GM19023 (cell line): ENCODE data around the gene SPEM3.
"Not testable (repeated sequence)": the region's sequence is repeated elsewhere in the genome, so short reads cannot be mapped to it uniquely, and the experiment has no call there.

Experiments
- ATAC-seq: cut with Tn5 transposase; IDR thresholded peaks from one replicate; pipeline ENCODE4 v1.9.1; 2021; ENCODE audit warnings: mild to moderate bottlenecking, moderate library complexity; ENCODE audit not compliant: unreplicated experiment

Gene SPEM3

DNA sequence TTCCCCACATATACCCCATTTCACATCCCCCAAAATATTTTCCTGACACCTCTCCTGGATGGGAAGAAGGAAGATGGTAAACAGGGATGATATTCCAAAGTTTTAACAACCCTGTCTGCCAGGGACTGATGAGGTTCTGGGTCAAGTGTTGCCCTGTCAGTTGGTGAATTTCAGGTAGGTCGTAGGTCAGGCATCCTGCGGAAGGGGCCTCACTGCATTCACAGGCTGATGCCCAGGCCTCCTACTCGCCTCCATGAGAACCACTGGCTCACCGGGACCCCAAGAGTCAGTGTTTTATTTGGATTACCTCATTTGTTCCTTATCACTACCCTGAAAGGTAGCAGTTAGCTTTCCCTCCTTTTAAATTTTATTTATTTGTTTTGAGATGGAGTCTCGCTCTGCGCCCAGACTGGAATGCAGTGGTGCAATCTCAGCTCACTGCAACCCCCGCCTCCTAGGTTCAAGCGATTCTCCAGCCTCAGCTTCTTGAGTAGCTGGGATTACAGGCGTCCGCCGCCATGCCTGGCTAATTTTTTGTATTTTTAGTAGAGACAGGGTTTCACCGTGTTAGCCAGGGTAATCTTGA, 40.2 kb downstream of the SPEM3 start:
- ATAC-seq, result no peak

DNA sequence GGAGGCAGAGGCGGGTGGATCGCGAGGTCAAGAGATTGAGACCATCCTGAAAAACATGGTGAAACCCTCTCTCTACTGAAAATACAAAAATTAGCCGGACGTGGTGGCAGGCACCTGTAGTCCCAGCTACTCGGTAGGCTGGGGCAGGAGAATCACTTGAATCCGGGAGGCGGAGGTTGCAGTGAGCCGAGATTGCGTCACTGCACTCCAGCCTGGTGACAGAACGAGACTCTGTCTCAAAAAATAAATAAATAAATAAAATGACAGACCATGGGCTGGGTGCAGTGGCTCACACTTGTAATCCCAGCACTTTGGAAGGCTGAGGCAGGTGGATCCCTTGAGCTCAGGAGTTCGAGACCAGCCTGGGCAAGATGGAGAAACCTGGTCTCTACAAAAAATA, 41.2 kb downstream of the SPEM3 start:
- ATAC-seq, result not testable (repeated sequence)

DNA sequence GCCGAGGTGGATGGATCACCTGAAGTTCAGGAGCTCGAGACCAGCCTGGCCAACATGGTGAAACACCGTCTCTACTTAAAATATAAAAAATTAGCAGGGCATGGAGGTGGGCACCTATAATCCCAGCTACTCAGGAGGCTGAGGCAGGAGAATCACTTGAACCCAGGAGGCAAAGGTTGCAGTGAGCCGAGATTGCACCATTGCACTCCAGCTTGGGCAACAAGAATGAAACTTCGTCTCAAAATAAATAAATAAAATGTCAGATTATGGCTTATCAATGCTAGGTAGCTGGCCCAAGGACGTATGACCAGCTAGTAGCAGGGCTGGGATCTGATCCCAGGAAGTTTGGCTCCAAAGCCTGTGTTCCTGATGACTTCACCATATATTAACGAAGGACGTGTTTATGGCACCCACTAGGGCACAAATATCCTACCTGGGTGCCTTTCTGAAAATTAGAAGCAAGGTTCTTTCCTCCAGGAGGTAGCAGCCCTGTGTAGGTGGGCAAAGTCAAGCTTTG, 41.9 kb downstream of the SPEM3 start:
- ATAC-seq, result not testable (repeated sequence)

DNA sequence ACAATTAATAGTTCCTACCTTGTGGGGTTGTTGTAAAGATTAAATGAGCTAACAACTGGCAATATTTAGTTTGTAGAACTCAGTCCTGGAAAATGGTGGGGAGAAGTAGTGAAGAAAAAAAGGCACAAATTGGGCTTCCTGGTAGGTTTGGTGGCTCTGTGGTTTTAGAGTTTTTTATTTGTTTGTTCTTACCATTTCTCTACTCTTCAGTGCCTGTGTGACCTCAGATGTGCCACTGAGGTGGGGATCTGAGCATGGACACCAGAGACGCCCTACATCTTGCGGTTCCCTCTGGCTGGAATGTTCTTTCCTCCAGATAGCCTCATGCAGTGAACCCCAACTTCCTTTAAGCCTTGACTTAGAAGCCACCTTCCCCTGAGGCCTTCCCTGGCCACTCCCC, 43.1 kb downstream of the SPEM3 start:
- ATAC-seq, result no peak

DNA sequence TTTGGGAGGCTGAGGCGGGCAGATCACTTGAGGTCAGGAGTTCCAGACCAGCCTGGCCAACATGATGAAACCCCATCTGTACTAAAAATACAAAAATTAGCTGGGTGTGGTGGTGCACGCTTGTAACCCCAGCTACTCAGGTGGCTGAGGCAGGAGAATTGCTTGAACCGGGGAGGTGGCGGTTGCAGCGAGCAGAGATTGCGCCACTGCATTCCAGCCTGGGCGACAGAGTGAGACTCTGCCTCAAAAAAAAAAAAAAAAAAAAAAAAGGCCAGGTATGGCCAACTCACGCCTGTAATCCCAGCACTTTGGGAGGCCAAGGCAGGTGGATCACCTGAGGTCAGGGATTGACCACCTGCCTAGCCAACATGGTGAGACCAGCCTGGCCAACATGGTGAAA, 46.1 kb downstream of the SPEM3 start:
- not testable (repeated sequence) for ATAC-seq

DNA sequence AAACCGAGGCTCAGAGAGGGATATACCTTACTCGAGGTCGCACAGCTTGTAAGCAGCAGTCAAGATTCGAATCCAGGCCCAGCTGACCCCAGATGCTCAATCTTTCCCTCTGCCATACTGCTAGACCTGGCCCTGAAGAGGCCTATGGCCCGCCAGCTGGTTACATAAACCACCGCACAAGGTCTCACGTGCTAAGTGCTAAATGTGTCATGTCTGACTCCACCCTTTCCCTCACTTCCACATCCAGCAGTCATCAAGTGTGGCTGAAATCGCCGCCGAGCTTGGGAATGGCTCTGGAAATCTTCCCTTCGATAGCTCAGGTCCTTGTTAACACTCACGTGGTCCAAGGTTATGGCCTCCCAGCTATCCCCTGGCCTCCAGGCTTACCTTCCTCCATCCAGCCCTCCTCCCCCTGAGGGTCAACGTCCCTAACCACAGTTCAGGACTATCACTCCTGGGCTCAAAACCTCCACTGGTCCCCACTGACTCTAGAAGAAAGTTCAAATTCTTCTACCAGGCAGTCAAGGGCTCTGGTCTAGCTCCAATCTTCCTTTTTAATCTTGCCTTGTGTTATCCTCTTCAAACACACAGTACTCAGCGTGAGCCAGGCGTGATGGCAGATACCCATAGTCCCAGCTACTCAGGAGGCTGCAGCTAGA, 47.2 kb downstream of the SPEM3 start:
- no peak for ATAC-seq

DNA sequence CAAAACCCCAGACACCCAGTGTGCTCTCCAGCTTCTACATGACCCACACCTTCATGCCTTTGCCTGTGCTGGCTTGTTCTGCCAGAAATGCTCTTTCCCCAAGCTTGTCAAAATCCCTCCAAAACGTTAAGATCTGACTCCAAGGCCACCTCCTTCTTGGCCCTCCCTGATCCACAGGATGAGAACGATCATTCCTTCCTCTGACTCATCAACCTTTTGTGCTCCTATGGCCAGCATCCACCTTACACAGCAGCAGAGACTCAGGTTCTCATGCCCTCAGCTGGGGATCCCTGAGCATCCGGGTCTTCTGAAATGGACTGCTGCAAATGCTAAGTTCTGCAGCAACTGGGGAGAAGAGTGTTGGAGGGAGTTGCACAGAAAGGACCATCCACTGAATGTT, 47.8 kb downstream of the SPEM3 start:
- ATAC-seq, result no peak

DNA sequence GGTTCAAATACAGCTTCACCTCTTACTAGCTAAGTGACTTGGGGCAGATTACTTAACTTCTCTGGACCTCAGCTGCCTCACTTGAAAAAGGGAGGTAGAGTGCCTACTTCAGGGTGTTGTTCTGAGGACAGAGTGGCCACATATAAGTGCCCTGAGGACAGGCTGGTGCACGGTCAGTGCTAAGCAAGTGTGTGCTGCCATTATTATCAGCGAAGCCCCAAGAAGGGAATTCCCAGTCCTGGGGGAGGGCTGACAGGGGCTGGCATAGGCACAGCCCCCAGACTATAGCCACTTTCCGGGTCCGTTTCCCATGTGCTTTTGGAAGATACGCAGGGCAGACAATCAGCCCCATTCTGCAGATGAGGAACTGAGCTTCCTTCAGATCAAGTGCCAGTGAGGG, 48.3 kb downstream of the SPEM3 start:
- no peak for ATAC-seq

DNA sequence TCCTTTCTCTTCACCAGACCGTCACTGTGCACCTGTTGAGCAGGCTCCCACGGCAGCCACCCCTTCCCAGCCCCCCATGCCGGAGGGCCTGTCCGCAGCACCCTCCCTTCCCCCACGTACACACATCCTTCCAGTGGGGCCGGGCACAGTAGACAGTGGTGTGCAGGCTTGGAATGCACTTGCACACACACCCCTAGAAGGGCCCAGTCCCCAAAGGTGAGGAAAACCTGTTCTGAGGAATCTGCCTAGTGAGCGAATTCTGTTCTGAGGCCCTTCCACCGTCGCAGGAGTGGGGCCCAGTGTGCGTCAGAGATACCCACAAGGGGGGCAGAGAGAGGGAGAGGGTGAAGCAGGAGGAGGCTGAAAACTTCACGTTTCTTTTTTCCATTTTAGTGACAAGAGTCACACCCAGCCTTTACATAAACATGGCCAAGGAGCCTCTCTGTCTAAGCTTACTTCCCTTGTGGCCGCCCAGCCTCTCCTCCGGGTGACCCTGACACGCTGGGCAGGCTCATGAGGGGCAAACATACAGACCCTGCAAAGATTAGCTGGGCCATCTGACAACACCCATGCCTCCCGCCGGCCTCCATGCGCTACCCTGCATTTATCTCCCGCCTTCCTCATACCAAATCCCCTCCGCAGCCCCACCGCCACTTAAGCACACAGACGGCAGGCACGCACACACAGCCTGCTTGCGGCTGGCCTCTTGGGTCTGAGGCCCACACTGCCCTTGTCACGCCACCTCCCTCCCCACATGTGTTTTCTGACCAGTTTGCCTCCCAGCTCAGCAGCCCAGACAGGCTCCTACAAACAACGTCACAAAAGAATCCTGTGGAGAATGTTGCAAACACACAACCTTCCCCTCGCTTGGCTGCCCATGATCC, 49.0 kb downstream of the SPEM3 start:
- no peak for ATAC-seq

DNA sequence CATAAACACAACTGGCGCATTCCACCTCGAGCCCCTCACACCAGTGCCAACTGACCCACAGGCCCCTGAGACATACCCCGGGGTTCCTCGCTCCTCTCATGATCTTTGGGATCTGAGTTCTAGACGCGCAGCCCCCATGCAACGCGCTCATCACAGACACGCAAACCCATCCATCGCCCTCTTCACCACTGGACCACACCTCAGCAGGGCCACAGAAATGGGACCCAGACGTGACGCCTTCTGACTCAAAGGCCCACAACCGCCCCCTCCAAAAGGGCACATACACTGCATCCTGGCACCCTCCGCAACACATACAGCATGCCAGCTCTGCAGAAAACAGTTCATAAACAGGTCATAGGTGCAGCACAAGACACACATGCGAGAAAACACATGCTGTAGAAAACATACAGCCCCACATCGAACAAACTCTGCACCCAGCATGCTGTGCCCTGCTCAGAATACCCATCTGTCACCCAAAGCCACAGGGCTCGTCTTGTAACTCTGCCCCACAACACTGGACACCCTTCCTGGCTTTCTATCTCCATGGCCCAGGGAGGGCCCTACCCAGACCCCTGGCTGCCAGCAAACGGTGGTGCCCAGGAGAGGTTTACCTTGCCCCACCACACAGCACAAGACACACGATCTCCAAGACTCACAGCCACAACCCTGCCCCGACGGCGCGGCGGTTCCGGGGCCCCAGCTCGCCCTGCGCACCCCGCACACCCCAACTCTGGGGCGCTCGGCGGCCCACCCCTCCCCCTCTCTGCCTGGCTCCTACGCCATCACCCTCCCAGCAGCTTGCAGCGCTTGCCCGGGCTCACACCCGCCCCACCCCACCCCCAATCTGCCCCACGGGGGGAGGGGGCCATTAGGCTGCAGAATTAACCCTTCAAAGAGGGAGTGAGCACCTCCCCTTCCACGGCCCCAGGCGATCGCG, 49.9 kb downstream of the SPEM3 start:
- no peak for ATAC-seq

DNA sequence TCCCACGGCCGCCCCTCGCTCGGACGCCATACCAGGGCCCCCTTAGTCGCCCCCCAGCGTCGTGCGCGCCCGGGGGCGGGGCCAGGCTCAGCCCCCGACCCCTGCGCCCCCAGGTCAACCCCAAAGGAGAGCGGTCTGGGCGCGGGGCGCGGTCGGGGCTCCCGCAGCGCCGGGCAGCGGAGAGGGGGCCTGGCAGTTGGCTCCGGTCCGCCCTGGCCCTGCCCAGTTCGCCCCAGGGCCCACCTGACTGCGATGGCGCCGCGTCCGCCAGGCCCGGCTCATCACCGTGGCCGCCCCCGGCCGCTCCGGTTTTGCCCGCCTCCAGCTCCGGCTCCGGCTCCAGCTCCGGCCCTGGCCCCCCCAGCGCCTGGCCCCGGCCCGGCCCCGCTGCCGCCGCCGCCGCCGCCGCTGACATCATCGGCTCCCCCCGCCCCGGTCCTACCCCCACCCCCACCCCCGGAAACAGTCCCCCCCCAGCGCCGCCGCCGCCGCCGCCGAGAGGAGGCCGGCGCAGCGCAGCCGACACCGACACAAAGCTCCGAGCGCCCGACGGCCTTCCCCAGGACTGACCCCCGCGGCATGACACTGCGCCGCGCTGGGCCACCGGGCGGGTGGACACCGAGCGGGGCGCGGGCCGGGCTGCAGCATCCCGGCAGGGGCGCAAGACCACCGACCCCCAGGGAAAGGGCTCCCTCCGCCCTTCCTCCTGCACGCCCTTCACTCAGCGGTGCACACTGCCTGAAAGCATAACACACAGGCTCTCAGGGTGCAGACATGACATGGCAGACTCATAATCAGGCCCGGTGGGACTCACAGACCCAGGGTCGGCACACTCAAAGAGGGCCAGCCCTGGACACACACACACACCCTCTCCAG, 50.8 kb downstream of the SPEM3 start, which contains the start of gene ZBTB4:
Gene ZBTB4 (minus strand): TSS at position 419 of the 876 bp plus-strand sequence. CDS start 12,830 bp downstream, outside the sequence.
- no peak for ATAC-seq

DNA sequence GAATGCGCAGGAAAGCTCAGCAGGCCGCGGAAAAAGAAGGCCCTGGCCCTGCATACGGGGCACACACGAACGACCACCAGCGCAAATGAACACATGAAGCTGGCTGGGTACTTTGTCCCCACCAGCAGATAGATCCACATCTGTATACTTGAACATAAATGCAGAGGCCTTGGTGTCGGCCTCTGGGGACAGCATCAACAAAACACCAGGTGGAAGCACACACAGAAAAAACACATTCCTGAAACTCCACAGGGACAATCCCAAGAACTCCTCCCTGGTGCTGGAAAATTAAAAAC, 51.4 kb downstream of the SPEM3 start:
- ATAC-seq, result no peak

DNA sequence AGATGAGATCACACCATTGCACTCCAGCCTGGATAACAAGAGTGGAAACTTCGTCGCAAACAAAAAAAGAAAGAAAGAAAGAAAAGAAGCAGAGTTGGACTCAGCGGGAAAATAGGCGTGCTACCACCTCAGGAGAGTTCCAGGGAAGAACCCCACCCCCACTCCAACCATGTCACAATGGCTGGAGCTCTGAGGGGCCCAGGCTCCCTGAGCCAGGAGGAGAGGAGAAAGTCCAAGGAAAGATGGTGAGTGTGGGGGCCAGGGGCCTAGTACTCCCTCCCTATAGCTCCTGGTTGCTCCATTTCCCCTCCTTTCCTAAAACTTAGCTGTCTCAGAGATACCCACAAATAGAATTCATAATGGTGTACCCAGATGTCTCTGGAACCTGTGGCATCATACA, 52.6 kb downstream of the SPEM3 start, which contains the start of gene SLC35G6:
Gene SLC35G6 (plus strand): TSS at position 172 of the 400 bp plus-strand sequence. CDS start 71 bp downstream, at position 243.
- ATAC-seq, result not testable (repeated sequence)

DNA sequence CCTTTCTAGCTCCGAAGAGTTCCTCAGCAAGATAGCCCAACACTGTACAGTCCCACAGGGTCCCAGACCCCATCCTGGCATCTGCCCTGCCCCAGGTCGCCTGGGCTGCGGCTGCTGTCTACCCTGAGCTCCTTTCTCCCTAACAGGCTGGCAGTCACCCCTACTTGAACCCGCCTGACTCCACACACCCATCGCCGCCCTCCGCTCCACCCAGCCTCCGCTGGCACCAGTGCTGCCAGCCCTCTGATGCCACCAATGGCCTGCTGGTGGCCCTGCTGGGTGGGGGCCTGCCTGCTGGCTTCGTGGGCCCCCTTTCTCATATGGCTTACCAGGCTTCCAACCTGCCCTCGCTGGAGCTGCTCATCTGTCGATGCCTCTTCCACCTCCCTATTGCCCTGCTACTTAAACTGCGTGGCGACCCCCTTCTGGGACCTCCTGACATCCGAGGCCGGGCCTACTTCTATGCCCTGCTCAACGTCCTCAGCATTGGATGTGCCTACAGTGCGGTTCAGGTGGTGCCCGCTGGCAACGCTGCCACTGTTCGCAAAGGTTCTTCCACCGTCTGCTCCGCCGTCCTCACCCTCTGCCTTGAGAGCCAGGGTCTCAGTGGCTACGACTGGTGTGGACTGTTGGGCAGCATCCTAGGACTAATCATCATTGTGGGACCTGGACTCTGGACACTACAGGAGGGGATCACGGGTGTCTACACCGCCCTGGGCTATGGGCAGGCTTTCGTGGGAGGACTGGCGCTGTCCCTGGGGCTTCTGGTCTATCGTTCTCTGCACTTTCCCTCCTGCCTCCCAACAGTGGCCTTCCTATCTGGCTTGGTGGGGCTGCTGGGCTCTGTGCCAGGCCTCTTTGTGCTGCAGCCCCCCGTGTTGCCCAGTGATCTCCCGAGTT, 53.4 kb downstream of the SPEM3 start:
- not testable (repeated sequence) for ATAC-seq
